ENCODE results near the gene FAM210A. TPM values are rescaled to one million over a fixed set of nuclear protein-coding genes. Genes with fewer than 3 reads are reported as not detected.

Gene FAM210A
- total and polyA plus RNA-seq, 7 donors, result 11.4 to 45.8 (median 28.8) TPM

DNA sequence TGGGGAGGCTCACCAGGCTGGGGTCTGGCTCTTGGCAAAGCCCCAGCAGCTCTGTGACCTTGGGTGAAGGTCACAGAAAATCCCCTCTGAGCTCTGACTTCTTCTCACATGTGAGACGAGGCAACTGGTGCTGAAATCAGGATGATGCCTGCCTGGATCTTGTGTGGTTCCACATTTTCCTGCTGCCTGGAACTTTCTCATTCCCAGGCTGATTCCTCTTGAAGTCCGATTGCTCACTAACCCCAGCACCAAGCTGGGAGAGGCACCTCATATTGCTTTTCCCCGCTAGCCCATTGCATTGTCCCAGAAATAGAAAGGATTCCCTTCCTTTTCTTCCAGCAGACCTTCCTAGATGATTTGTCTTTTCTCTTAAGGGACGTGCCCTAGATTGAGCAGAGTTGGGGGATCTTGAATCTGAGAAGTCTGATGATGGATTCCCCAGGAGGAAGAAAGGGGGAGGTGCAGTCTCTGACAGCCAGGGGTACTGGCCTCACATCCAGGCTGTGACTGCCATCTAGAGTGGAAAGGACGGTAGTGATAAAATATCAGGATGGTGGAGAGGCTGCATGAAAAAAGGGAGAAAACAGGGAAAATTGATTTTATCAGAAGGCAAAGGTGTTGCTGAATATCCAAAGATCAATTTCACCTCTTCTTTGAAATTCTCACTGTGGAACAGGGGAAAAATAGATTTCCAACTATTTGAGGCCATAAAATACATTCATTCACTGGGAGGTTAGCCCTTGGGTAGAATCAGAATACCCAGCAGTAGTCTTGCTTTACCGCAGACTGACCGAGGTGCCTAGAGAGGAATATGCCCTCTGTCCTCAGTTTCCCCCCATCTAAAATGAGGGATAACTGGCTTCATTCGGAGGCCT is 96.3 kb downstream of the FAM210A start:
- Histone ChIP-seq H3K36me3 (ENCODE audit: insufficient read depth in 1 of 2, low read depth in 1 of 2) (no peaks in the 10 kb centered on the region), H3K27me3 (ENCODE audit: insufficient read depth in 3 of 3, low read length in 2 of 3) (no peaks in the 10 kb centered on the region), H3K27ac (no peak overlapping the region), H3K4me1 (no peaks in the 10 kb centered on the region), H3K4me3 (no peak overlapping the region), H3K9me3 (peaks cover 6% of the 10 kb centered on the region)
- WGBS, 3 donors, result 45 to 48% (median 46%) methylated on average over 8 of the region's 8 CpGs
- intact Hi-C loops (cut with DNase I), result loop anchor here (2.0 to 5.0 kb wide), 3 partner anchors 71 to 413 kb away; partner anchors contain the start of gene LDLRAD4 (in 2 of the 2)
- DNase-seq, result no peak
- TF ChIP-seq, protein P1, sequence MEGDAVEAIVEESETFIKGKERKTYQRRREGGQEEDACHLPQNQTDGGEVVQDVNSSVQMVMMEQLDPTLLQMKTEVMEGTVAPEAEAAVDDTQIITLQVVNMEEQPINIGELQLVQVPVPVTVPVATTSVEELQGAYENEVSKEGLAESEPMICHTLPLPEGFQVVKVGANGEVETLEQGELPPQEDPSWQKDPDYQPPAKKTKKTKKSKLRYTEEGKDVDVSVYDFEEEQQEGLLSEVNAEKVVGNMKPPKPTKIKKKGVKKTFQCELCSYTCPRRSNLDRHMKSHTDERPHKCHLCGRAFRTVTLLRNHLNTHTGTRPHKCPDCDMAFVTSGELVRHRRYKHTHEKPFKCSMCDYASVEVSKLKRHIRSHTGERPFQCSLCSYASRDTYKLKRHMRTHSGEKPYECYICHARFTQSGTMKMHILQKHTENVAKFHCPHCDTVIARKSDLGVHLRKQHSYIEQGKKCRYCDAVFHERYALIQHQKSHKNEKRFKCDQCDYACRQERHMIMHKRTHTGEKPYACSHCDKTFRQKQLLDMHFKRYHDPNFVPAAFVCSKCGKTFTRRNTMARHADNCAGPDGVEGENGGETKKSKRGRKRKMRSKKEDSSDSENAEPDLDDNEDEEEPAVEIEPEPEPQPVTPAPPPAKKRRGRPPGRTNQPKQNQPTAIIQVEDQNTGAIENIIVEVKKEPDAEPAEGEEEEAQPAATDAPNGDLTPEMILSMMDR (IDR thresholded peaks at IDR 0.05), result peak; percentile 76
- peak; percentile 75 to 95 (median 90) for ATAC-seq

DNA sequence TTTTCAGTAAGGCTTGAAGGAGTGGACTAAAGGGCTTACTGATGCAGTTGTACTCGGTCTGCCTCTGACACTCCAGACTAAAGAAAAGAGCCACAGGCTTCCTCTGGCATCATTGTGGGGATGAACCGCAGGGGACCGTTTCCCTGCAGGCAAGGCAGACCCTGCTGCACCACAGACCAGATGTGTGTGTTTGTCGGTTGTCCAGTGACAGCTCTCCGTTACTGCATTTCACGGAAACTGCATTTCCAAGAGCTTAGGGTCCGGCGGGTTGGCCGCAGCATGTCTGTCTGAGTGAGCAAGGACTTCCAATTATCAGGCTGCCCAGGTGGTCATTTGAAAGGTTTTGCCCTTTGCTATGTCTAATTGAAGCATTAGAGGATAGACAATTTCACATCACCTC is 98.1 kb downstream of the FAM210A start:
- H3K9me3 ChIP-seq, result peaks cover 6% of the 10 kb centered on the region
- H3K27ac ChIP-seq, result no peak overlapping the region
- intact Hi-C loops (cut with DNase I), result loop anchor here in 1 of 2 donors (5.0 kb wide), 1 partner anchor 71 kb away; no protein-coding TSS in a partner anchor
- WGBS, 3 donors, result 72 to 81% (median 78%) methylated on average over 9 of the region's 9 CpGs
- H3K4me1 ChIP-seq, result no peaks in the 10 kb centered on the region
- DNase-seq (no peak), ATAC-seq (no peak)
- no peak overlapping the region for H3K4me3 ChIP-seq
- TF ChIP-seq, protein P1 (IDR thresholded peaks at IDR 0.05), result no peak
- H3K27me3 ChIP-seq (ENCODE audit: insufficient read depth in 3 of 3, low read length in 2 of 3), result no peaks in the 10 kb centered on the region
- H3K36me3 ChIP-seq (ENCODE audit: insufficient read depth in 1 of 2, low read depth in 1 of 2), result no peaks in the 10 kb centered on the region

DNA sequence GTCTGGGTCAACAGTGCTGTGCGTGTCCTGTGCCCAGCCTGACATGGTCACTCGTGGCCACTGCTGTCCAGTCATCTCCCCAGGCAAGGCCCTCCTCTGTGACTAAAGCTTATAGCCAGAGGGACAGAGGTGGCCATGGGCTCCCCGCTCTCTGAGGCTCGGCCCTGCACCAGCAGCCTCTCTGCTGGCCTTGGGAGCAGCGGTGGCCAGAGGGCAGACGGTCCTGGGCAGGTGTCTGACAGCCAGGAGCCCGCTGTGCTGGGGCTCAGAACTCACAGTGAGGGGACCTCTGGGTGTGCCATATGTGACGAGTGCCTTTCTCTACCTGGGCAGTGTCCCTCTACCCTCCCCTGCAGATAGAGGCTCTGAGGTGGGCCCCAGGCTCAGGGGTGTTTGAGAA is 98.7 kb downstream of the FAM210A start:
- peaks cover 6% of the 10 kb centered on the region for H3K9me3 ChIP-seq
- 95 to 98% (median 97%) methylated on average over 8 of the region's 8 CpGs for WGBS, 3 donors
- TF ChIP-seq, protein P1 (IDR thresholded peaks at IDR 0.05), result no peak
- no peak overlapping the region for H3K27ac ChIP-seq
- H3K36me3 ChIP-seq (ENCODE audit: insufficient read depth in 1 of 2, low read depth in 1 of 2), result no peaks in the 10 kb centered on the region
- intact Hi-C loops (cut with DNase I), result loop anchor here in 1 of 2 donors (5.0 kb wide), 1 partner anchor 70 kb away; no protein-coding TSS in a partner anchor
- no peaks in the 10 kb centered on the region for H3K4me1 ChIP-seq
- ATAC-seq, result no peak
- no peaks in the 10 kb centered on the region for H3K27me3 ChIP-seq (ENCODE audit: insufficient read depth in 3 of 3, low read length in 2 of 3)
- H3K4me3 ChIP-seq, result no peak overlapping the region
- no peak for DNase-seq

DNA sequence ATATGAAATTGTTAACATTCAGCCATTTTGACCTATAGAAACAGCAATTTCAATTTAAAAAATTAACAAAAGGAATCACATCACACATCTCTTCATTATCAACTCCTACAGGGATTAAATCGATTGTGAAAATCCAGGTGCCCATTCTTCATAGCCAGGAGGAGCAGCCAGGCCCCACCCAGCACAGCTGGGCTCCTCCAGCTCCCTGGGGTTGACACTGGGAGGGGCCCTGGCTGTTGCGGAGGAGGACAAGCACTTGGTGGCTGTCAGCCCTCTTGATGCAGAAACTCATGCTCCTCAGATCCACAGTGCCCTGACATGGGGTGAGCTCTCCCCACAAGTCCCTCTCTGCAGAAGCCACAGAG is 99.8 kb downstream of the FAM210A start:
- intact Hi-C loops (cut with DNase I), result loop anchor here in 1 of 2 donors (5.0 kb wide), 1 partner anchor 69 kb away; no protein-coding TSS in a partner anchor
- 49 to 74% (median 53%) methylated on average over 2 of the region's 2 CpGs for WGBS, 3 donors

More for the DNA sequence above, 99.8 kb downstream of the FAM210A start:
- ATAC-seq (no peak), DNase-seq (no peak)
- TF ChIP-seq, protein P1 (IDR thresholded peaks at IDR 0.05), result no peak
- Histone ChIP-seq H3K9me3 (no peaks in the 10 kb centered on the region), H3K27me3 (ENCODE audit: insufficient read depth in 3 of 3, low read length in 2 of 3) (no peaks in the 10 kb centered on the region), H3K27ac (no peak overlapping the region), H3K4me1 (no peaks in the 10 kb centered on the region), H3K4me3 (no peak overlapping the region), H3K36me3 (ENCODE audit: insufficient read depth in 1 of 2, low read depth in 1 of 2) (no peaks in the 10 kb centered on the region)
